Measurements from ENCODE around the gene ST6GALNAC1. TPM values are rescaled to one million over a fixed set of nuclear protein-coding genes. Genes with fewer than 3 reads are reported as not detected.
"Not testable (repeated sequence)": the region's sequence is repeated elsewhere in the genome, so short reads cannot be mapped to it uniquely, and the experiment has no call there.

ST6GALNAC1 gene
- total RNA-seq, 5 donors from 2014 or later (not counting 1 experiment from before 2014, with no cell fraction given): 2.6 to 20.5 (median 6.6) TPM

DNA sequence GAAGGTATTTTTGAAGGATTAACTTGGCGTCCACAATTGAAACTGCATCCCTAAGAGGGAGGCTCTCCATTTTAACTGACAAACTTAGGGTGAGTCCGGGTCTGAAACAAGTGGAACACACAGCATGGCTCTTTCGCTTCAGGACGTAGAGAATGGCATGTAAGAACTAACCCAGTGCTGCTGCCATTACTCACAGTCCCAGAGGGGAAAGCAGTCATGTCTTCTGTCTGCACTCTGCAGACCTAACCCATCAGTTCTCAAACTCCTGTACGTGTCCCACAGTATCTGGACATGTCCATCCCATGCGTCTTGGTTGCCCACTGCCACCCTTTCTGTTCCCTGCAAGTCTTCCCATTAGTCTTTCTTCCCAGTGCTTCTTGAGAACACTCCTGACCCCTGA, 563 bp downstream of the ST6GALNAC1 start:
- Histone ChIP-seq H3K36me3 (ENCODE audit: control insufficient read depth in 2 of 2, extremely low read depth in 1 of 2, insufficient read depth in 1 of 2, low read length in 1 of 2) (no peaks in the 10 kb centered on the region), H3K4me1 (ENCODE audit: control insufficient read depth in 1 of 2, extremely low read depth in 1 of 2, insufficient read depth in 2 of 2, low read length in 2 of 2) (peaks cover 14 to 22% of the 10 kb centered on the region in 2 experiments), H3K4me3 (ENCODE audit: control insufficient read depth in 1 of 2, extremely low read depth in 1 of 2, low read length in 1 of 2) (peak overlapping the region; percentile 30 to 64), H3K27ac (ENCODE audit: low read length) (no peak overlapping the region), H3K27me3 (replicated peaks in 1 of 2; ENCODE audit: control insufficient read depth in 2 of 2, extremely low read depth in 1 of 2, insufficient read depth in 2 of 2, low read length in 1 of 2) (peaks cover 0 to 5% of the 10 kb centered on the region in 2 experiments), H3K9me3 (no peaks in the 10 kb centered on the region)
- no peaks in the 10 kb centered on the region for H3K27me3 Mint-ChIP-seq
- DNase-seq (no peak), ATAC-seq (replicated peaks in 1 of 4) (peak in 2 of 4 experiments; percentile 31 to 45)
- H3K4me3 Mint-ChIP-seq: peak overlapping the region; percentile 71 to 85 (median 81)
- 92% methylated on average over 6 of the region's 6 CpGs for WGBS (ENCODE audit: insufficient coverage)
- H3K27ac Mint-ChIP-seq: peak overlapping the region; percentile 87 to 90
- peaks cover 0 to 7% (median 3%) of the 10 kb centered on the region in 3 donors for H3K9me3 Mint-ChIP-seq
- H3K4me1 Mint-ChIP-seq: peaks cover 28 to 48% (median 43%) of the 10 kb centered on the region in 3 donors
- no peaks in the 10 kb centered on the region for H3K36me3 Mint-ChIP-seq
- ChIA-PET CTCF (interaction anchor here in 1 of 2 donors (0.7 kb wide), 1 partner anchor 245 kb away, joined by 5 read pairs; no protein-coding TSS in a partner anchor), POLR2A (no interaction called here)

DNA sequence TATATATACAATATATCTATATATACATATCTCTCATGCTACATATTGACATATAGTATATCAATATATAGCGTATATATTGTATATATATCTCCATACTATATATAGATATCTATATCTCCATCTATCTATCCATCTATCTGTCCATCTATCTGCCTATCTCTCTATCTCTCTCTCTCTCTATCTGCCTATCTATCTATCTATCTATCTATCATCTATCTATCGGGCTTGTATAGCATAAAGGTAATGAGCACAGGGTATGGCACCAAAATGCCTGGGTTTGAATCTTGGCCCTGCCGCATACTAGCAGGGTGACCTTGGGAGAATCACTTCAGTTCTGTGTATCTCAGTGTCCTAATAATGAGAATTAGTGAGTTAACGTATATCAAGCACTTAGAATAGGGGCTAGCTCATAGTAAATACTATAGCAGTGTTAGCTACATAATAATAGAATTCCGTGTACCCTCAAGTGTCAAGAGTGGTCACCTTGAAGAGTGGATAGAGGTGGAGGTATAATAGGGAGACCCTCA, 1.5 kb downstream of the ST6GALNAC1 start:
- CTCF ChIA-PET: interaction anchor here in 1 of 2 donors (0.7 kb wide), 1 partner anchor 244 kb away, joined by 5 read pairs; no protein-coding TSS in a partner anchor
- H3K4me3 ChIP-seq (ENCODE audit: control insufficient read depth in 1 of 2, extremely low read depth in 1 of 2, low read length in 1 of 2): peak overlapping the region in 1 of 2 donors; percentile 17
- peak overlapping the region; percentile 71 to 85 (median 81) for H3K4me3 Mint-ChIP-seq

DNA sequence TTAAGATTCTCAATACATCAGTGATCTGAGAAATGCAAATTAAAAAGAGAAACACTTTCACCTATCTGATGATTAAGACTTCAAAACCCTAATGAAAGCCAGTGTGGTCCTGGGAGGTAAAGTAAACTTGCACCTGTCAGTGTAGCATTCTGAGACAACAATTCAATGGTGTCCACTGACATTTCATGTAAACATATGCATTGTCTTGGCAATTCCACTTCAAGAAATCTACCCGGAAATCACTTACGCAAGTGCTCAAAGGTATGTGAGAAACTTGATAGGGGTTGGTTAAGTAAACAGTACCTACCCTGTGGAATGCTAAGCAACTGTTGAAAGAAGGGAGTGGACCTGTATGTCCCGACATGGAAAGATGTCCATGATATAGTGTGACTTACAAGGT, 2.1 kb downstream of the ST6GALNAC1 start:
- Histone ChIP-seq H3K9me3 (no peaks in the 10 kb centered on the region), H3K4me1 (ENCODE audit: control insufficient read depth in 1 of 2, extremely low read depth in 1 of 2, insufficient read depth in 2 of 2, low read length in 2 of 2) (peaks cover 14 to 22% of the 10 kb centered on the region in 2 experiments), H3K27ac (ENCODE audit: low read length) (no peak overlapping the region), H3K36me3 (ENCODE audit: control insufficient read depth in 2 of 2, extremely low read depth in 1 of 2, insufficient read depth in 1 of 2, low read length in 1 of 2) (no peaks in the 10 kb centered on the region), H3K27me3 (replicated peaks in 1 of 2; ENCODE audit: control insufficient read depth in 2 of 2, extremely low read depth in 1 of 2, insufficient read depth in 2 of 2, low read length in 1 of 2) (peaks cover 0 to 4% of the 10 kb centered on the region in 2 experiments), H3K4me3 (ENCODE audit: control insufficient read depth in 1 of 2, extremely low read depth in 1 of 2, low read length in 1 of 2) (no peak overlapping the region)
- H3K4me1 Mint-ChIP-seq: peaks cover 28 to 47% (median 43%) of the 10 kb centered on the region in 3 donors
- peak overlapping the region; percentile 1 to 63 (median 28) for H3K4me3 Mint-ChIP-seq
- H3K27me3 Mint-ChIP-seq: no peaks in the 10 kb centered on the region
- ATAC-seq (replicated peaks in 1 of 4) (no peak), DNase-seq (no peak)
- WGBS (ENCODE audit: insufficient coverage): 100% methylated on average over 1 of the region's 3 CpGs
- ChIA-PET CTCF (no interaction called here), POLR2A (no interaction called here)
- no peaks in the 10 kb centered on the region for H3K36me3 Mint-ChIP-seq
- peaks cover 0 to 4% (median 1%) of the 10 kb centered on the region in 3 donors for H3K9me3 Mint-ChIP-seq
- no peak overlapping the region for H3K27ac Mint-ChIP-seq

More for the DNA sequence above, 1.5 kb downstream of the ST6GALNAC1 start:
- Mint-ChIP-seq H3K9me3 (peaks cover 0 to 7% (median 3%) of the 10 kb centered on the region in 3 donors), H3K27ac (peak overlapping the region; percentile 10 to 19), H3K4me1 (peaks cover 28 to 48% (median 43%) of the 10 kb centered on the region in 3 donors), H3K27me3 (no peaks in the 10 kb centered on the region), H3K36me3 (no peaks in the 10 kb centered on the region)
- Histone ChIP-seq H3K27me3 (replicated peaks in 1 of 2; ENCODE audit: control insufficient read depth in 2 of 2, extremely low read depth in 1 of 2, insufficient read depth in 2 of 2, low read length in 1 of 2) (peaks cover 0 to 4% of the 10 kb centered on the region in 2 experiments), H3K4me1 (ENCODE audit: control insufficient read depth in 1 of 2, extremely low read depth in 1 of 2, insufficient read depth in 2 of 2, low read length in 2 of 2) (peaks cover 14 to 22% of the 10 kb centered on the region in 2 experiments), H3K9me3 (no peaks in the 10 kb centered on the region), H3K27ac (ENCODE audit: low read length) (no peak overlapping the region), H3K36me3 (ENCODE audit: control insufficient read depth in 2 of 2, extremely low read depth in 1 of 2, insufficient read depth in 1 of 2, low read length in 1 of 2) (no peaks in the 10 kb centered on the region)
- POLR2A ChIA-PET: no interaction called here
- no CpG with 5 or more reads among the region's 5 CpGs for WGBS (ENCODE audit: insufficient coverage)
- no peak for ATAC-seq (replicated peaks in 1 of 4)
- DNase-seq: no peak

DNA sequence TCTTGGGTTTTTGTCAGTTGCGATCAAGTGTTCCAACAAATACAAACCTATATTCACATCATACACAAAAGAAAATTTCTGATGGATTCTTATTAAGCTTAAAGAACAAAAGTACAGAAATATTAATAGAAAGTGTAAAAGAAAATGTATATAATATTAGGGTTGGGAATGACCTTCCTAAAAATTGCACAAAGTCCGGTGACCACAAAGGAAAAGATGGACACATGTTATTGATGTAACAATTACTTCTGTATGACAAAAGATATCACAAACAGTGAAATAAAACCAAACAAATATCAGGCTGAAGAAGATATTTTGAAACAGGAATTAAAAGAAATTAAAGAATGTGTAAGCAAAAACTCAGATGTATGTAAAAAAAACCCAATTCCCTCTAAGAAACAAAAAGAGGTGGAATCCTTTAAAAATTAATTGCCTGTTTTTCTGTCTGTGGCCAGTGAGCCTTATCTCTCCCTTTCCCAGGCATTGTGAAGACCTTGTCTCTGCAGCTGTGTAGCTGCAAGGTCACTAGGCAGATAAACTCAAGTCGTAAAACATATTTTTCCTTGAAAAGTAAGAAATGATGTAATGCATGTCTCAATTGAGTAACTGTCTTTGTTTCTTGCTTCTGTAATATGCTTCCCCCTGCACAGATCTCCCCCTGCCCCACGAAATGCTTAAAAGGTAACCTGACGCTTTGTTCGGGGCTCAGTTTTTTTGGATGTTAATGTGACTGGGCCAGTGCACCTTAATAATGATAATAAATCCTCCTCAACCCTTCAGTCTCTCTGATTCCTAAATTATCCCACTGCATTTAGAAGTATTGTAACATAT, 2.8 kb downstream of the ST6GALNAC1 start:
- H3K9me3 Mint-ChIP-seq: no peaks in the 10 kb centered on the region
- no peak for DNase-seq
- H3K36me3 Mint-ChIP-seq: no peaks in the 10 kb centered on the region
- no peaks in the 10 kb centered on the region for H3K9me3 ChIP-seq
- ATAC-seq (replicated peaks in 1 of 4): no peak
- H3K27ac ChIP-seq (ENCODE audit: low read length): no peak overlapping the region
- peaks cover 14 to 22% of the 10 kb centered on the region in 2 experiments for H3K4me1 ChIP-seq (ENCODE audit: control insufficient read depth in 1 of 2, extremely low read depth in 1 of 2, insufficient read depth in 2 of 2, low read length in 2 of 2)
- H3K27ac Mint-ChIP-seq: peak overlapping the region in 1 of 2 donors; percentile 3
- H3K27me3 Mint-ChIP-seq: no peaks in the 10 kb centered on the region
- H3K4me1 Mint-ChIP-seq: peaks cover 28 to 46% (median 43%) of the 10 kb centered on the region in 3 donors
- H3K4me3 Mint-ChIP-seq: peak overlapping the region in 2 of 3 donors; percentile 28 to 63
- H3K4me3 ChIP-seq (ENCODE audit: control insufficient read depth in 1 of 2, extremely low read depth in 1 of 2, low read length in 1 of 2): no peak overlapping the region
- H3K36me3 ChIP-seq (ENCODE audit: control insufficient read depth in 2 of 2, extremely low read depth in 1 of 2, insufficient read depth in 1 of 2, low read length in 1 of 2): no peaks in the 10 kb centered on the region
- no CpG with 5 or more reads among the region's 6 CpGs for WGBS (ENCODE audit: insufficient coverage)
- CTCF ChIA-PET: no interaction called here
- POLR2A ChIA-PET: interaction anchor here in 1 of 2 donors (0.6 kb wide), 1 partner anchor 71 kb away, joined by 7 read pairs; a partner anchor contains a TSS
- H3K27me3 ChIP-seq (replicated peaks in 1 of 2; ENCODE audit: control insufficient read depth in 2 of 2, extremely low read depth in 1 of 2, insufficient read depth in 2 of 2, low read length in 1 of 2): peaks cover 0 to 4% of the 10 kb centered on the region in 2 experiments

DNA sequence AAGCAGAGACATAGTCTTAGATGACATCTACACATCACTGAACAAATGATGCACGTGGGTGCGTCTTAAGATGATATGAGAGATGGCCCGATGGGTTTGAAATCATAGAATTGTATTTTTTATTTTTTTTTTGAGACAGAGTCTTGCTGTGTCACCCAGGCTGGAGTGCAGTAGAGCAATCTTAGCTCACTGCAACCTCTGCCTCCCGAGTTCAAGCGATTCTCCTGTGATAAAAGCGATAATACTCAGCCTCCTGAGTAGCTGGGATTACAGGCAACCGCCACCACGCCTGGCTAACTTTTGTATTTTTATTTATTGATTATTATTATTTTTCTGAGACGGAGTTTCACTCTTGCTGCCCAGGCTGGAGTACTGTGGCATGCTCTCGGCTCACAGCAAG, 5.3 kb downstream of the ST6GALNAC1 start:
- Mint-ChIP-seq H3K4me3 (no peak overlapping the region), H3K27ac (no peak overlapping the region), H3K4me1 (peaks cover 14 to 27% (median 26%) of the 10 kb centered on the region in 3 donors), H3K27me3 (peaks cover 0 to 2% of the 10 kb centered on the region in 2 donors), H3K9me3 (no peaks in the 10 kb centered on the region), H3K36me3 (no peaks in the 10 kb centered on the region)
- no CpG with 5 or more reads among the region's 10 CpGs for WGBS (ENCODE audit: insufficient coverage)
- Histone ChIP-seq H3K4me1 (ENCODE audit: control insufficient read depth in 1 of 2, extremely low read depth in 1 of 2, insufficient read depth in 2 of 2, low read length in 2 of 2) (peaks cover 8 to 11% of the 10 kb centered on the region in 2 experiments), H3K27me3 (replicated peaks in 1 of 2; ENCODE audit: control insufficient read depth in 2 of 2, extremely low read depth in 1 of 2, insufficient read depth in 2 of 2, low read length in 1 of 2) (peaks cover 0 to 6% of the 10 kb centered on the region in 2 experiments), H3K27ac (ENCODE audit: low read length) (no peak overlapping the region), H3K9me3 (no peaks in the 10 kb centered on the region), H3K36me3 (ENCODE audit: control insufficient read depth in 2 of 2, extremely low read depth in 1 of 2, insufficient read depth in 1 of 2, low read length in 1 of 2) (no peaks in the 10 kb centered on the region), H3K4me3 (ENCODE audit: control insufficient read depth in 1 of 2, extremely low read depth in 1 of 2, low read length in 1 of 2) (no peak overlapping the region)
- ATAC-seq (replicated peaks in 1 of 4) (no peak), DNase-seq (no peak)
- ChIA-PET CTCF (no interaction called here), POLR2A (no interaction called here)

DNA sequence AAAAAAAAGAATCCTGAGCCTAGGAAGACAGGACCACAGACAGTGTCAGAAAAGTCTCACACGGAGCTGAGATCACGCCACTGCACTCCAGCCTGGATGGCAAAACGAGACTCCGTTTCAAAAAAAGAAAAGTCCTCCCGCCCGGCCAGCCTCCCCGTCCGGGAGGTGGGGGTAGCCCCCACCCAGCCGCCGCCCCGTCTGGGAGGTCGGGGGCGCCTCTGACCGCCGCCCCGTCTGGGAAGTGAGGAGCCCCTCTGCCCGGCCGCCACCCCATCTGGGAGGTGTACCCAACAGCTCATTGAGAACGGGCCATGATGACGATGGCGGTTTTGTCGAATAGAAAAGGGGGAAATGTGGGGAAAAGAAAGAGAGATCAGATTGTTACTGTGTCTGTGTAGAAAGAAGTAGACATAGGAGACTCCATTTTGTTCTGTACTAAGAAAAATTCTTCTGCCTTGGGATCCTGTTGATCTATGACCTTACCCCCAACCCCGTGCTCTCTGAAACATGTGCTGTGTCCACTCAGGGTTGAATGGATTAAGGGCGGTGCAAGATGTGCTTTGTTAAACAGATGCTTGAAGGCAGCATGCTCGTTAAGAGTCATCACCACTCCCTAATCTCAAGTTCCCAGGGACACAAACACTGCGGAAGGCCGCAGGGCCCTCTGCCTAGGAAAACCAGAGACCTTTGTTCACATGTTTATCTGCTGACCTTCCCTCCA, 6.9 kb downstream of the ST6GALNAC1 start:
- CTCF ChIA-PET, POLR2A ChIA-PET, H3K27me3 Mint-ChIP-seq: not testable (repeated sequence)

More for the DNA sequence above, 6.9 kb downstream of the ST6GALNAC1 start:
- H3K27me3 ChIP-seq (replicated peaks in 1 of 2; ENCODE audit: control insufficient read depth in 2 of 2, extremely low read depth in 1 of 2, insufficient read depth in 2 of 2, low read length in 1 of 2); H3K4me1 ChIP-seq (ENCODE audit: control insufficient read depth in 1 of 2, extremely low read depth in 1 of 2, insufficient read depth in 2 of 2, low read length in 2 of 2); H3K27ac Mint-ChIP-seq; H3K36me3 Mint-ChIP-seq; H3K4me3 Mint-ChIP-seq; DNase-seq; H3K4me3 ChIP-seq (ENCODE audit: control insufficient read depth in 1 of 2, extremely low read depth in 1 of 2, low read length in 1 of 2); H3K9me3 Mint-ChIP-seq; H3K9me3 ChIP-seq; ATAC-seq (replicated peaks in 1 of 4); H3K36me3 ChIP-seq (ENCODE audit: control insufficient read depth in 2 of 2, extremely low read depth in 1 of 2, insufficient read depth in 1 of 2, low read length in 1 of 2); H3K27ac ChIP-seq (ENCODE audit: low read length): not testable (repeated sequence)
- H3K4me1 Mint-ChIP-seq: peaks cover 14 to 16% (median 16%) of the 10 kb centered on the region in 3 donors
- 97% methylated on average over 3 of the region's 27 CpGs for WGBS (ENCODE audit: insufficient coverage)

Measured in T-cell (primary cell).